DMS79 treated with DMSO at 0.1 percent for 48 hours (cell line): Measurements from ENCODE around the gene RANBP1.

Experiments used
- DNase-seq: peaks from one replicate; lab custom pipeline; 2025; lab: John Stamatoyannopoulos, UW

The RANBP1 gene

GRCh38 chr22:20174785-20175596 lies 59.1 kb downstream of the RANBP1 start:
- DNase-seq: no peak

GRCh38 chr22:20175597-20175900 lies 59.6 kb downstream of the RANBP1 start:
- DNase-seq: no peak

GRCh38 chr22:20176421-20177085 lies 60.6 kb downstream of the RANBP1 start:
- no peak for DNase-seq
